Measurements from ENCODE around the gene TEAD1. TPM values are rescaled to one million over a fixed set of nuclear protein-coding genes. Genes with fewer than 3 reads are reported as not detected.

TEAD1 gene
- polyA plus RNA-seq, 2 of the 4 experiments (the other 2 are of a cell fraction) = 111 to 112 TPM

- Histone ChIP-seq H3K4me2 (no peak overlapping the region), H3K4me1 (no peaks in the 10 kb centered on the region; the same call in 2 of the 3 replicates), H3K9me3 (no peaks in the 10 kb centered on the region), H3K4me3 (no peak overlapping the region), H3K27ac (no peak overlapping the region)
- ChIA-PET POLR2A (interaction anchor here (1.2 kb wide), 1 partner anchor 27 kb away, joined by 3 read pairs; the partner anchor contains the start of gene RASSF10), CTCF (interaction anchor here (1.1 to 10.9 kb wide), 4 partner anchors 18 to 693 kb away, joined by 4 to 123 read pairs (median 6); partner anchors contain the start of gene RASSF10)
- FAIRE-seq (no peak), DNase-seq (ENCODE audit: low read depth in 1 of 2, low spot score in 1 of 2) (peak in 1 of 2 experiments; percentile 12), ATAC-seq (peak; percentile 60 to 68; a peak in 2 of 6 replicates)
- 66% methylated on average over 3 of the region's 3 CpGs for WGBS (ENCODE audit: missing lambda C conversion rate)
- TF ChIP-seq MAFK (IDR thresholded peaks at IDR 0.05; ENCODE audit: partially characterized antibody) (peak; percentile 89), JUN (IDR thresholded peaks at IDR 0.05) (no peak)
These were observed 307.7 kb downstream of the TEAD1 start for GRCh38 chr11:12981676-12982522.

GRCh38 chr11:12983336-12983735, 309.1 kb downstream of the TEAD1 start:
- no peak for FAIRE-seq

GRCh38 chr11:12986194-12986898, 312.1 kb downstream of the TEAD1 start:
- WGBS (ENCODE audit: missing lambda C conversion rate) = 59% methylated on average over 8 of the region's 8 CpGs
- Histone ChIP-seq H3K9me3 (no peaks in the 10 kb centered on the region), H3K4me3 (no peak overlapping the region), H3K4me2 (no peak overlapping the region), H3K27ac (no peak overlapping the region), H3K4me1 (no peaks in the 10 kb centered on the region)
- DNase-seq (ENCODE audit: low read depth in 1 of 2, low spot score in 1 of 2) (no peak), ATAC-seq (no peak), FAIRE-seq (no peak)
- TF ChIP-seq USF2 (IDR thresholded peaks at IDR 0.05) = no peak
- TF ChIP-seq NFE2L2 (conservative IDR thresholded peaks at IDR 0.05; ENCODE audit: low read length) = no peak
- no peak for TF ChIP-seq FOXS1 (CRISPR knock-in tag; IDR thresholded peaks at IDR 0.05)
- CTCF ChIA-PET = interaction anchor here (1.0 to 1.3 kb wide), 3 partner anchors 22 to 698 kb away, joined by 3 to 5 read pairs (median 3); no protein-coding TSS in a partner anchor
- POLR2A ChIA-PET = no interaction called here

More at GRCh38 chr11:12983336-12983735, 309.1 kb downstream of the TEAD1 start:
- H3K9me3 ChIP-seq = no peaks in the 10 kb centered on the region
- no peak overlapping the region for H3K4me2 ChIP-seq
- ChIA-PET CTCF (interaction anchor here (1.0 to 1.2 kb wide), 2 partner anchors 163 to 186 kb away, joined by 3 read pairs; no protein-coding TSS in a partner anchor), POLR2A (no interaction called here)
- no peak for DNase-seq (ENCODE audit: low read depth in 1 of 2, low spot score in 1 of 2)
- H3K4me1 ChIP-seq = no peaks in the 10 kb centered on the region; the same call in 2 of the 3 replicates
- no peak for ATAC-seq
- 82% methylated on average over 7 of the region's 7 CpGs for WGBS (ENCODE audit: missing lambda C conversion rate)
- TF ChIP-seq HDAC2 (IDR thresholded peaks at IDR 0.05) (no peak), ZC3H11A (IDR thresholded peaks at IDR 0.05) (no peak), EP300 (IDR thresholded peaks at IDR 0.05) (no peak), EHF (CRISPR knock-in tag; IDR thresholded peaks at IDR 0.05) (no peak), GATA3 (IDR thresholded peaks at IDR 0.05; ENCODE audit: borderline replicate concordance) (no peak), RARB (CRISPR knock-in tag; IDR thresholded peaks at IDR 0.05) (no peak), HMGXB4 (CRISPR knock-in tag; IDR thresholded peaks at IDR 0.05; ENCODE audit: borderline replicate concordance) (no peak)
- no peak overlapping the region for H3K4me3 ChIP-seq
- H3K27ac ChIP-seq = no peak overlapping the region

DNA sequence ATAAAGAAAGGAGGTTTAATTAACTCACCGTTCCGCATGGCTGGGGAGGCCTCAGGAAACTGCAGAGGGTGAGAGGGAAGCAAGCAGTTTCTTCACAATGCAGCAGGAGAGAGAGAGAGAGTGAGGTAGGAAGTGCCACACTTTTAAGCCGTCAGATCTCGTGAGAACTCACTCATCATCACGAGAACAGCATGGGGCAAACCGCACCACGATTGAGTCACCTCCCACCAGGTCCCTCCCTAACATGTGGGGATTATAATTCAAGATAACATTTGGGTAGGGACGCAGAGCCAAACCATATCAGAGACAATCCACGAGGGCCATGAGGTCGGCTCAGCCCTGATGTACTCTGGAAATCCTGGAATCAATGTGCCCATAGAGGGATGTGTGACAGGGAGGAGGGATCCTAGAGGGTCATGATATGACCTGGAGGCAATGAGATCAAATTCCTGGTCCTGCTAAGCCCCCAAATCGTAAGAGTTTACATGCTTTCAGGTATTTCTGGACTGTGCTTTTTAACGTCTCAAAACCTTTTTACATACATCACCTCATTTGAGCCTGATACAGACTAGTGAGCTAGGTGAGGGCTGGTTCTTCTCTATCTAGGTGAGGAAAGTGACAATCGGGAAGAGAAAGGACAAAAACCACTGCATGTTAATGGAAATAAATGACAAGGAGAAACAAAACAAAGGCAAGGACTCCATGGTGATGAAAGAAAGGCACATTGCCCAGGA, 315.4 kb downstream of the TEAD1 start:
- CTCF ChIA-PET = no interaction called here
- no peak for ATAC-seq
- FAIRE-seq = no peak

More for the DNA sequence above, 315.4 kb downstream of the TEAD1 start:
- no peaks in the 10 kb centered on the region for H3K4me1 ChIP-seq
- no peak overlapping the region for H3K4me2 ChIP-seq
- TF ChIP-seq RAD21 (conservative IDR thresholded peaks at IDR 0.05 in 1 of 2, IDR thresholded peaks at IDR 0.05 in 1 of 2) (no peak), CBX2 (IDR thresholded peaks at IDR 0.05; ENCODE audit: borderline replicate concordance, low read depth) (no peak), ZC3H11A (IDR thresholded peaks at IDR 0.05) (no peak), HES2 (IDR thresholded peaks at IDR 0.05) (no peak), POLR2A (IDR thresholded peaks at IDR 0.05; ENCODE audit: low read length) (no peak), CEBPB (IDR thresholded peaks at IDR 0.05) (no peak), RCOR1 (IDR thresholded peaks at IDR 0.05; ENCODE audit: low read depth, low read length) (no peak), NFE2L2 (conservative IDR thresholded peaks at IDR 0.05; ENCODE audit: low read length) (no peak), HOXB13 (CRISPR knock-in tag; IDR thresholded peaks at IDR 0.05; ENCODE audit: low read depth) (no peak), SREBF2 (IDR thresholded peaks at IDR 0.05) (no peak), FOSB (CRISPR knock-in tag; IDR thresholded peaks at IDR 0.05) (no peak)
- TF ChIP-seq, protein P1, sequence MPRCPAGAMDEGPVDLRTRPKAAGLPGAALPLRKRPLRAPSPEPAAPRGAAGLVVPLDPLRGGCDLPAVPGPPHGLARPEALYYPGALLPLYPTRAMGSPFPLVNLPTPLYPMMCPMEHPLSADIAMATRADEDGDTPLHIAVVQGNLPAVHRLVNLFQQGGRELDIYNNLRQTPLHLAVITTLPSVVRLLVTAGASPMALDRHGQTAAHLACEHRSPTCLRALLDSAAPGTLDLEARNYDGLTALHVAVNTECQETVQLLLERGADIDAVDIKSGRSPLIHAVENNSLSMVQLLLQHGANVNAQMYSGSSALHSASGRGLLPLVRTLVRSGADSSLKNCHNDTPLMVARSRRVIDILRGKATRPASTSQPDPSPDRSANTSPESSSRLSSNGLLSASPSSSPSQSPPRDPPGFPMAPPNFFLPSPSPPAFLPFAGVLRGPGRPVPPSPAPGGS (IDR thresholded peaks at IDR 0.05) = no peak
- WGBS (ENCODE audit: missing lambda C conversion rate) = 77% methylated on average over 13 of the region's 13 CpGs
- DNase-seq (ENCODE audit: low read depth in 1 of 2, low spot score in 1 of 2) = no peak
- POLR2A ChIA-PET = no interaction called here
- H3K9me3 ChIP-seq = no peaks in the 10 kb centered on the region
- H3K27ac ChIP-seq = no peak overlapping the region
- H3K4me3 ChIP-seq = no peak overlapping the region

Measured in A549 (cell line).